HPDE6-E6E7 (cell line): Measurements from ENCODE around the gene CD151.

Source experiments
- DNase-seq: peaks from one replicate; pipeline ENCODE4 v3.0.0; 2011; ENCODE audit warnings: missing footprints; ENCODE audit errors: extremely low spot score

The CD151 gene

DNA sequence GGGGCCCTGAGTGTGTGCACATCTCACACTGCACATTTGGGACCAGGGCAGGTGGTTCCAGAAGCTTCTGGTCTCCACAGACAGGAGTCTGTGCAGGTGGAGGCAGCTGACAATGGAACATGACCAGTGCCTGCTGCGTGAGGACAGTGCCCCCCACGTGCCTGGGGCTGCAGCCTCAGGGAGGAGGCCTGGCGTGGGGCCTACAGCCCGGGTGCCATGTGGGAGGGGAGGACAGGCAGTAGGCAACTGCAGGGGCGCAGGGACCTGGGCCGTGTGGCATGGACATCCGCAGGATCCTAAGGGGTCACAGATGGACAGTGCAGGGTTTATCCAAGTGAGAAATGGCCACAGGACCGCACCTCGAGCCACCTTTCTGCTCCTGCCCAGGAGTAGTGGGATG, 38.7 kb downstream of the CD151 start:
- DNase-seq: no peak

DNA sequence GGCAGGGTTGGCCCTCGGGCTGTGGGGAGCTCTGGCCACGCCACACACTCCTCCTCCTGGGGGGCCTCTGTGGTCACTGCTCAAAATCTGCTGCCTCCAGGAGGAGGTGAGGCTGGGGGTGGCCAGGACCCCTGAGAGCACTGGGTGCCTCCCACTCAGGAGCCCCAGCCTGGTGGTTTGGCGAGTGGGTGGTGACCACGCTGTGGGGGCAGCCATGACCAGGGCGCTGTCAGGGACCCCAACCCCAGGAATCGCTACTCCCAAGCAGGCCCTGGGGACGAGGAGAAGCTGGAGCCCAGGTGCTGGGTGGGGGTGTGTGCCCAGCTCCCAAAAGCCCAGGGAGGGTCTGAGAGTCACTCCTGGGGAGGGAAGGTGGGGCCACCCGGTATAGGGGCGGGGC, 40.0 kb downstream of the CD151 start:
- DNase-seq: no peak

DNA sequence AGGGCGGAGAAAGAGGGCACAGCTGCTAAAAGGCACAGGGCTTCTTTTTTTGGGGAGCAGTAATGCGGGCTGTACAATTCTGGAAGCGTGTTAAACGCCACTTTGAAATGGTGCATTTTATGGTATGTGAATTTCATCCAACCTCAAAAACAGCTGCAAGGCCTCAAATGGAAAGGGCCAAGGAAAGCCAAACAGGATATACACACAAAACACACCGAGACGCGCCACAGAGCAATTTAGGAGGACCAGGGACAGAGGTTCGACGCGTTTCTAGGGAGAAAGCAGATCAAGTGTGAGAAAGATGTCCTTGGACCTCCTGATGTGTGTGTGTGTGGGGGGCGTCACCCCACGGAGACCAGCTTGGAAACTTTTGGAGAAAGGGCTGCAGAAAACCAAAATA, 41.0 kb downstream of the CD151 start:
- DNase-seq: no peak

DNA sequence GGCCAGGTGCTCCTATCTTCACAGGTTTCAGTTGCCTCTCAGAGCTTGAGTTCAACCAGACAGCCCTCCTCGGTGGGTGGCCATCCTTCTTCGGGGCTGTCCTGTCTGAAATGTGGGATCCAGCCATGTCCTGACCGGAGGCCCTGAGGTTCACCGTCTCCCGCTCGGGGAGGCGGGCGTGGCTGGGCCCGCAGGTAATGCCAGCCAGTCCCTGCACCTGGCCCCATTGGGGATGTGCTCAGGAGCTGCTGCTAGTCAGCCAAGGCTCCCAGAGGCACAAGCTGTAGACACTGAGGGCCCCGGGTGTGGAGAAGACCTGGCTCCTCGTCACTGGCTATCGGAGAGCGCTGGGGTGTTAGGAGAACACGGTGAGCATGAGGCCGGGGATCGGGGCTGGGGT, 42.5 kb downstream of the CD151 start:
- no peak for DNase-seq

DNA sequence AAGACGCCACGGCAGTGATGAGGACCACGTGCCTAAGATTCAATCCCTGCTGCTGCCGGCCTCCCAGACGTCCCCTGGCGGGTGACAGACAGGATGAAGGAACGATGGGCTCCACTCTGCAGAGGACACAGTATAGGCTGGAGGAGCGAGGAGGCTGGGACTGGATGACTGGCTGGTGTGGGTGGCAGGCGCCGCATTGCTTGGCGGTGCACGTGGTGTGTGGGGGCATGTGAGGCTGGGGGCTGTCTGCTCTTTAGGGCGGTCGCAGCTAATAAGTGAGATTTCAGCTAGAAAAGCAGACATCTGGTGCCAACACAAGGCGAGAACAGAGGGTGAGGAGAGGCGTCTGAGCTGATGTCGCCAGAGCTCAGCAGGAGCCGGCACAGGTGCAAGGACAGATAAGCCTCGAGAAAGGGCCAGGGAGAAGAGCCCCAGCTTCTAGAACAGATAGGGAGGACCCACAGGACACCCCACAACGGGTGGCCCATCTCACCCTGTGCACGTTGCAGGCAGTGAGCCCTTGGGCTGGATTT, 43.1 kb downstream of the CD151 start:
- DNase-seq: no peak

DNA sequence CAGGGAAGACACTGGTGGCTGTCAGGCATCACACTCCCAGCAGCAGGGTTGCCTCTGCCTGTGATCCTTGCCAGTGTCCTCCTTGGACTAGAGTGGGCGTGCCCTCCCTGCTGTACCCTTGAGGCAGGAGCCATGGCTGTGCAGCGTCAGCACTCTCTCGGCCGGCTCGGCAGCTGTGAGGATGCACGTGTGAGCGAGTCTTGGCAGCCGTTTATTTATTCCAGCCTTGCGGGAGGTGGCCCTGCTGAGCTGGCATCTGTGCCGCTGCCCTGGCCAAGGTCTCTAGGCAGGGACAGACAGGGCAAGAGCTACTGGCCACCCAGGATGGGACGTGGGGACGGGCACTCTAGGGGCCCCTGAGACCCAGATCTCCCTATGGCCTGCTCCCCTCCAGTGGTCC, 43.8 kb downstream of the CD151 start:
- no peak for DNase-seq

DNA sequence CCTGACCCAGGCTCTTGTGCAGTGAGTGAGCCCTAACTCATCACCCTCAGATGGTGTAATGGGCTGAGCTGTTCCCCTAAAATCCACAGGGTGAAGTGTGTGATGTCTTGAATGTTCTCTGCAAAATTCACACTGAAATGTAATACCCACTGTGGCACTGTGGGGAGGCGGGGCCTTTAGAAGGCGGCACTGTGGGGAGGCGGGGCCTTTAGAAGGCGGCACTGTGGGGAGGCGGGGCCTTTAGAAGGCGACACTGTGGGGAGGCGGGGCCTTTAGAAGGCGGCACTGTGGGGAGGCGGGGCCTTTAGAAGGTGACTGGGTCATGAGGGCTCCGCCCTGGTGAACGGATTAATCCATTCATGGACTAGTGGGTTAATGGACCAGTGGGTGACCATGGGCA, 44.8 kb downstream of the CD151 start:
- DNase-seq: no peak

DNA sequence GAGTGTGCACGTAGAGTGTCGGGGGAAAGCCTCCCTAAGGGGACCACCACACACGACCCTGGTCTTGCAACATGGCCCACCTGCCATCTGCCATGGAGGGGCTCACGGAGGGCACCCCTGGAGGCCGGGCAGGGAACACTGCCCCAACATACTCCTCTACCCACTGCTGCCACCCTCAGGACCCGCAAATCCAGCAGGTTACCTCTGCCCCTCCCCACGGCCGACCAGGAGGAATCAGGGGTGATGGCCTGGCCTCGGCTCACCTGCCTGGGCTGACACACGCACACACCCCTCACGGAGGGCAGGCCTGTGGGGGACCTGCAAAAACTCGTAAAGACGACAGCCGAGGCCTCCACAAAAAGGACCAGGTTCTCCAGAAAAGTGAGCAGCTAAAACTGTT, 47.7 kb downstream of the CD151 start:
- no peak for DNase-seq

DNA sequence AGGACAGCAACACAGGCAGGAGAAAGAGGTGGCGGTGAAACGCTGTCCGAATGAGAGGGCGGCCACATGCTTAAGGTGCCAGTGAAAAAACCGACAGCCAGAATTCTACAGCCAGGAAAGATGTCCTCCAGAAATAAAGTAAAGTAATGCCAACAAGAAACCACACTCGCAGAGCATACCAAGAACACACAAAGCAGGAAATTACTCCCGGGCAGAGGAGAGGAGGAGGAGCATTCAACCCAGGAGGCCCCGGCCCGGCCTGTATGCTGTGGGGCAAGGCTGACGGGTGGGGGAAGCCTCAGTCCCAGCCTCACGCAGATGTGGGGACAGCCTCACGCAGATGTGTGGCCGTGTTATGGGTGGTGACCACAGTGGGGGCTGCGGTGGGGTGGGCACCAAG, 49.8 kb downstream of the CD151 start:
- DNase-seq: no peak

DNA sequence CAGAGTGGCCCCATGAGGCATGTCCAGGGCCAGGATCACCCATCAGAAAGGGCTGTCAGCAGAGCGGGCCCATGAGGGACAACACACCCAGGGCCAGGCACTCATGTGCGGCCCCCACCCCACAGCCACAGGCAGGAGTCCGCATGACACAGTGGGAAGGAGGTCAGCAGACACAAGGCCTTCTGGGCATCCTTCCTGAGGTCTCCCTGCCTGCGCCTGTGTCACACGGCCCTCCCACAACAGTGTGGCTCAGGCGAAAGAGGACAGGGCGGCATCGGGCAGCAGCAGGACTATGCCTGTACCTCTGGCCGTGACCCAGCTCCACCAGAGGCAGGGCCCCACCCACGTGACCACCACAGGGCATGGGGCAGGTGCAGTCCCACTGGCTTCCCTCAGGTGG, 50.8 kb downstream of the CD151 start:
- DNase-seq: no peak

DNA sequence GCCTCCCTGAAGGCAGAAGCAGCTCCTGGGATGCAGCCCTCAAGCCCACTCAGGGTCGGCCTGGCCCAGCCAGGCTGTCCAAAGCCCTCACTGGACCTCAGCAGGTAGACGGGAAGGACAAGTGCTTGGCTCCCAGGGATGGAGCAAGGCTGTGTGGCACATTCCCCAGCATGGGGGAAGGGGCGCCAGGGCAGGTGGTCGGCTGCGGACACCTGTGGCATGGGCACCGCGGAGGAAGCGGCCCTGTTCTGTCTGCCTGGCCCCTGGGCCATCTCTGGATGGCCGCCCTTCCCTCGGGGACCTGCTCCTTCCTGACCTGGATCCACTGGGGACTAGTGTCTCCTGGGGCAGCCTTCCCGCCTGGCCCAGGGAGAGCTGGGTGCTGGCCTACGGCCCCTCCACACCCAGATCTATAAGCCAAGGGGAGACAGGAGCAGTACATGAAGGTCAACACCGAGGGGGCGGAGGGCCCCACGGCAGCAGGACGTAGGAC, 51.9 kb downstream of the CD151 start:
- DNase-seq: no peak

DNA sequence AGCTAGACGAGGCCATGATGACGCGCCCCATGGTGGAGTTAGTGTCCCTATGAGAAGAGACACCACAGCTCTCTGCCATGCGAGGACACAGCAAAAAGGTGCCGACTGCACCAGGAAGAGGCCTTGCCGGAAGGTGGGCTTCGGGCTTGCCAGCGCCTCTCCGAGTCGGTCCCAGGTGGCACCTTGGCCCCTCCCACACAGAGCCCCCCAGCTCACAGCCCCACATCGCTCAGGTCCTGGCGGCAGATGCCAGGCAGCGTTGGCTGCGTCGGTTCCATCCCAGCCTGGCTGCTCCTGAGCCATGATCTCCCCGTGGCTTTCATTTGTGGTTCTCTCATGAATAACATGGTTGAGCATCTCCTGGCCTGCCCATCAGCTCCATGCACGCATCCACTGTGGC, 53.8 kb downstream of the CD151 start:
- no peak for DNase-seq

DNA sequence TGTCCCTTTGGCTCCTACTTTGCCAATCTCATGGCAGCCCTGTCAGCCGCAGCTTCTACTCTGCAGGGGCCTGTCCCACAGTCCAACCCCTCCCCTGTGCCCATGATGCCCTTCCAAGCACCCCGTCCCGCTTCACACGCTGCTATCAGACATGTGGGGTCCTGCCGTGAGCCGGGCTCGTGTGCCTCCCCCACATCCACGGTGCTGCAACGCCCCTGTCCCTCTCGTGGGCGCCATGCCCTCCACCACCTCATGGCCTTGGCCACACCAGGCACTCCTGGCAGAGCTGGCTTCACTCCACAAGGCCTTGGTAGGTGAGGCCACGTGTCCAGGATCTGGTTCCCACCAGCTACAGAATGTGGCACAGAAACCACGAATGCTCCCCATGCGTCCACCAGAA, 54.8 kb downstream of the CD151 start:
- DNase-seq: no peak
